ENCODE measurements around the gene GUCA2B.
A peak's percentile ranks its signal among the peaks of the same experiment; 100 is the strongest.

GUCA2B gene

DNA sequence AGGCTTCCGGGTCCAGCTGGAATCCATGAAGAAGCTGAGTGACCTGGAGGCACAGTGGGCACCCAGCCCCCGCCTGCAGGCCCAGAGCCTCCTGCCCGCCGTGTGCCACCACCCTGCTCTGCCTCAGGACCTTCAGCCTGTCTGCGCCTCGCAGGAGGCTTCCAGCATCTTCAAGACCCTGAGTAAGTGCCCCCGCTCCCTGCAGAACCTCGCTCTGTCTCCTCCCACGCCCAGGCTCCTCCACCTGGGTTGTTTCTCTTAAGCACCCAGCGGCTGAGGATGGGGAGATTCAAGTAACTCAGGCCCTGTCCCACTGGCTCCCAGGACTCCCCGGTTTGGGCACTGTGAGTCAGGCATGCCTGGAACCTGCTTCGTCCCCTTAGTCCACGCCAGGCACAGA lies 1.5 kb downstream of the GUCA2B start:
- H2AFZ ChIP-seq (ENCODE audit: low read length) = no peak overlapping the region
- H3K4me2 ChIP-seq (ENCODE audit: insufficient read depth, low read length, poor library complexity, severe bottlenecking) = no peak overlapping the region
- H3K4ac ChIP-seq (ENCODE audit: low read length) = no peak overlapping the region
- peaks cover 0 to 9% (median 0%) of the 10 kb centered on the region in 3 experiments for H3K27me3 ChIP-seq (ENCODE audit: control insufficient read depth in 3 of 3, insufficient read depth in 3 of 3, low read depth in 1 of 3, low read length in 3 of 3)
- peak overlapping the region; percentile 69 for H3K18ac ChIP-seq (ENCODE audit: low read length)
- H3K36me3 ChIP-seq (replicated peaks in 1 of 2; ENCODE audit: control insufficient read depth in 2 of 2, insufficient read depth in 2 of 2, low read length in 2 of 2) = no peaks in the 10 kb centered on the region
- no peak overlapping the region for H3K4me3 ChIP-seq (ENCODE audit: low read length in 2 of 2)
- H3K14ac ChIP-seq (ENCODE audit: low read length) = no peak overlapping the region
- H3K79me1 ChIP-seq (ENCODE audit: low read depth, low read length) = peaks cover 2% of the 10 kb centered on the region
- peak overlapping the region; percentile 6 for H3K23ac ChIP-seq (ENCODE audit: low read depth, low read length, poor library complexity)
- H3K4me1 ChIP-seq (ENCODE audit: control insufficient read depth in 2 of 2, insufficient read depth in 1 of 2, low read depth in 1 of 2, low read length in 2 of 2) = no peaks in the 10 kb centered on the region
- H3K27ac ChIP-seq (replicated peaks; ENCODE audit: low read length) = no peak overlapping the region
- H3K9ac ChIP-seq (ENCODE audit: low read depth, low read length, poor library complexity) = peak overlapping the region; percentile 10
- no peak overlapping the region for H2BK15ac ChIP-seq (ENCODE audit: low read length)
- H3K9me3 ChIP-seq (replicated peaks in 1 of 2; ENCODE audit: control insufficient read depth in 2 of 2, insufficient read depth in 1 of 2, low read depth in 1 of 2, low read length in 2 of 2) = peaks cover 0 to 2% of the 10 kb centered on the region in 2 donors
- DNase-seq (ENCODE audit: low spot score) = no peak
- H2AK5ac ChIP-seq (ENCODE audit: low read depth, low read length) = peak overlapping the region; percentile 77
- H2BK12ac ChIP-seq (ENCODE audit: low read length) = no peak overlapping the region
- no peak overlapping the region for H4K8ac ChIP-seq (ENCODE audit: low read depth, low read length)
- no peak overlapping the region for H2BK5ac ChIP-seq (ENCODE audit: low read length)
- WGBS, 2 donors (ENCODE audit: extremely low coverage in 2 of 2, insufficient read length in 2 of 2, insufficient replicate concordance in 1 of 2) = no CpG with 5 or more reads among the region's 13 CpGs
- no peak overlapping the region for H4K91ac ChIP-seq (ENCODE audit: low read depth, low read length, poor library complexity)
- no peak overlapping the region for H2BK120ac ChIP-seq (ENCODE audit: low read depth, low read length)

DNA sequence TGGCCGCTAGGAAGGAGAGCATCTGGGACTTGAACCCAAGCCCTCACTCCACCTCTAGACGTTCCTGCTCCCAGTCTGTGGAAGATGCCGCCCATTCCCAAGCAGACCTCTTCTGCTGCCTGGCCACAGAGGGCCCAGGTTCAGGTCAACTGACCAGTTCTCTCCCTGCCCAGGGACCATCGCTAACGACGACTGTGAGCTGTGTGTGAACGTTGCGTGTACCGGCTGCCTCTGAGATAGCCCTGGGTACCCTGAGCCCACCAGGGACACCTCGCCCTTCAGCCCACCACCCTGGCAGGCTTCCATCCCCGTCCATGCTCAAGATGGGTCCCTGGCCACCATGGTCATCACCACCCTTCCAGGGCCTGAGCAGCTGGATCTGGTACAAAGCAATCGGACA lies 2.2 kb downstream of the GUCA2B start:
- Histone ChIP-seq H2AFZ (ENCODE audit: low read length) (no peak overlapping the region), H3K18ac (ENCODE audit: low read length) (peak overlapping the region; percentile 22), H3K27ac (replicated peaks; ENCODE audit: low read length) (no peak overlapping the region), H3K9ac (ENCODE audit: low read depth, low read length, poor library complexity) (no peak overlapping the region), H3K4me2 (ENCODE audit: insufficient read depth, low read length, poor library complexity, severe bottlenecking) (no peak overlapping the region), H3K4me1 (ENCODE audit: control insufficient read depth in 2 of 2, insufficient read depth in 1 of 2, low read depth in 1 of 2, low read length in 2 of 2) (no peaks in the 10 kb centered on the region), H4K91ac (ENCODE audit: low read depth, low read length, poor library complexity) (no peak overlapping the region), H3K79me1 (ENCODE audit: low read depth, low read length) (peaks cover 2% of the 10 kb centered on the region), H3K27me3 (ENCODE audit: control insufficient read depth in 3 of 3, insufficient read depth in 3 of 3, low read depth in 1 of 3, low read length in 3 of 3) (peaks cover 0 to 9% (median 0%) of the 10 kb centered on the region in 3 experiments), H2BK5ac (ENCODE audit: low read length) (no peak overlapping the region), H3K9me3 (replicated peaks in 1 of 2; ENCODE audit: control insufficient read depth in 2 of 2, insufficient read depth in 1 of 2, low read depth in 1 of 2, low read length in 2 of 2) (peaks cover 0 to 2% of the 10 kb centered on the region in 2 donors), H2BK15ac (ENCODE audit: low read length) (no peak overlapping the region), H4K8ac (ENCODE audit: low read depth, low read length) (no peak overlapping the region), H2AK5ac (ENCODE audit: low read depth, low read length) (no peak overlapping the region), H3K23ac (ENCODE audit: low read depth, low read length, poor library complexity) (no peak overlapping the region), H3K36me3 (replicated peaks in 1 of 2; ENCODE audit: control insufficient read depth in 2 of 2, insufficient read depth in 2 of 2, low read length in 2 of 2) (no peaks in the 10 kb centered on the region), H3K4me3 (ENCODE audit: low read length in 2 of 2) (no peak overlapping the region), H3K14ac (ENCODE audit: low read length) (peak overlapping the region; percentile 49), H2BK12ac (ENCODE audit: low read length) (no peak overlapping the region), H3K4ac (ENCODE audit: low read length) (no peak overlapping the region), H2BK120ac (ENCODE audit: low read depth, low read length) (no peak overlapping the region)
- DNase-seq (ENCODE audit: low spot score) = no peak
- WGBS, 2 donors (ENCODE audit: extremely low coverage in 2 of 2, insufficient read length in 2 of 2, insufficient replicate concordance in 1 of 2) = no CpG with 5 or more reads among the region's 12 CpGs

GRCh38 chr1:42157667-42158066 lies 4.5 kb downstream of the GUCA2B start:
- peaks cover 0 to 5% (median 0%) of the 10 kb centered on the region in 3 experiments for H3K27me3 ChIP-seq (ENCODE audit: control insufficient read depth in 3 of 3, insufficient read depth in 3 of 3, low read depth in 1 of 3, low read length in 3 of 3)
- peak overlapping the region; percentile 52 for H3K18ac ChIP-seq (ENCODE audit: low read length)
- peak overlapping the region; percentile 90 for H2BK15ac ChIP-seq (ENCODE audit: low read length)
- H2BK120ac ChIP-seq (ENCODE audit: low read depth, low read length) = peak overlapping the region; percentile 62
- H3K23ac ChIP-seq (ENCODE audit: low read depth, low read length, poor library complexity) = peak overlapping the region; percentile 75
- no peak overlapping the region for H3K27ac ChIP-seq (replicated peaks; ENCODE audit: low read length)
- no peak for DNase-seq (ENCODE audit: low spot score)
- no peak overlapping the region for H4K91ac ChIP-seq (ENCODE audit: low read depth, low read length, poor library complexity)
- no peaks in the 10 kb centered on the region for H3K36me3 ChIP-seq (replicated peaks in 1 of 2; ENCODE audit: control insufficient read depth in 2 of 2, insufficient read depth in 2 of 2, low read length in 2 of 2)
- H3K9me3 ChIP-seq (replicated peaks in 1 of 2; ENCODE audit: control insufficient read depth in 2 of 2, insufficient read depth in 1 of 2, low read depth in 1 of 2, low read length in 2 of 2) = peaks cover 0 to 4% of the 10 kb centered on the region in 2 donors
- H3K4me1 ChIP-seq (ENCODE audit: control insufficient read depth in 2 of 2, insufficient read depth in 1 of 2, low read depth in 1 of 2, low read length in 2 of 2) = no peaks in the 10 kb centered on the region
- H3K9ac ChIP-seq (ENCODE audit: low read depth, low read length, poor library complexity) = no peak overlapping the region
- H3K14ac ChIP-seq (ENCODE audit: low read length) = peak overlapping the region; percentile 43
- peaks cover 2% of the 10 kb centered on the region for H3K79me1 ChIP-seq (ENCODE audit: low read depth, low read length)
- peak overlapping the region; percentile 93 for H4K8ac ChIP-seq (ENCODE audit: low read depth, low read length)
- H3K4me3 ChIP-seq (ENCODE audit: low read length in 2 of 2) = no peak overlapping the region
- H2AFZ ChIP-seq (ENCODE audit: low read length) = no peak overlapping the region
- H2BK5ac ChIP-seq (ENCODE audit: low read length) = no peak overlapping the region
- H2AK5ac ChIP-seq (ENCODE audit: low read depth, low read length) = peak overlapping the region; percentile 73
- no CpG with 5 or more reads among the region's 7 CpGs for WGBS, 2 donors (ENCODE audit: extremely low coverage in 2 of 2, insufficient read length in 2 of 2, insufficient replicate concordance in 1 of 2)
- no peak overlapping the region for H3K4me2 ChIP-seq (ENCODE audit: insufficient read depth, low read length, poor library complexity, severe bottlenecking)
- H3K4ac ChIP-seq (ENCODE audit: low read length) = no peak overlapping the region
- H2BK12ac ChIP-seq (ENCODE audit: low read length) = no peak overlapping the region

DNA sequence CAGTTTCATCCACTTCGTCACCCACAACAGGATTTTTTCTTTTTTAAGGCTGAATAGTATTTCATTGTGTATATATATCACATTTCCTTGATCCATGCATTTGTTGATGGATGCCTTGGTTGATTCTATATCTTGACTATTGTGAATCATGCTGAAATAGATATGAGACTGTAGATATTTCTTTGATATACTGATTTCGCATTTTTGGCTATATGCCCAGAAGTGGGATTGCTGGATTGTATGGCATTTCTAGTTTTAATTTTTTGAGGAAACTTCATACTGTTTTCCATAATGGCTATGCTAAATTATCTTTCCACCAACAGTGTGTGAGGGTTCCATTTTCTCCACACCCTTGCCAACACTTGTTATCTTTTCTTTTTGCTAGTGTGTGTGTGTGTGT lies 5.0 kb downstream of the GUCA2B start:
- WGBS, 2 donors (ENCODE audit: extremely low coverage in 2 of 2, insufficient read length in 2 of 2, insufficient replicate concordance in 1 of 2) = no CpG with 5 or more reads among the region's 2 CpGs
- Histone ChIP-seq H3K14ac (ENCODE audit: low read length) (no peak overlapping the region), H3K4me1 (ENCODE audit: control insufficient read depth in 2 of 2, insufficient read depth in 1 of 2, low read depth in 1 of 2, low read length in 2 of 2) (no peaks in the 10 kb centered on the region), H3K4me2 (ENCODE audit: insufficient read depth, low read length, poor library complexity, severe bottlenecking) (no peak overlapping the region), H3K4me3 (ENCODE audit: low read length in 2 of 2) (no peak overlapping the region), H3K79me1 (ENCODE audit: low read depth, low read length) (peaks cover 2% of the 10 kb centered on the region), H3K18ac (ENCODE audit: low read length) (no peak overlapping the region), H3K4ac (ENCODE audit: low read length) (no peak overlapping the region), H3K27me3 (ENCODE audit: control insufficient read depth in 3 of 3, insufficient read depth in 3 of 3, low read depth in 1 of 3, low read length in 3 of 3) (peaks cover 0 to 5% (median 0%) of the 10 kb centered on the region in 3 experiments), H2AK5ac (ENCODE audit: low read depth, low read length) (no peak overlapping the region), H2BK5ac (ENCODE audit: low read length) (no peak overlapping the region), H3K9me3 (replicated peaks in 1 of 2; ENCODE audit: control insufficient read depth in 2 of 2, insufficient read depth in 1 of 2, low read depth in 1 of 2, low read length in 2 of 2) (peaks cover 0 to 4% of the 10 kb centered on the region in 2 donors), H4K8ac (ENCODE audit: low read depth, low read length) (no peak overlapping the region), H2BK15ac (ENCODE audit: low read length) (no peak overlapping the region), H3K27ac (replicated peaks; ENCODE audit: low read length) (no peak overlapping the region), H2BK120ac (ENCODE audit: low read depth, low read length) (no peak overlapping the region), H3K36me3 (replicated peaks in 1 of 2; ENCODE audit: control insufficient read depth in 2 of 2, insufficient read depth in 2 of 2, low read length in 2 of 2) (no peaks in the 10 kb centered on the region), H2AFZ (ENCODE audit: low read length) (no peak overlapping the region), H3K23ac (ENCODE audit: low read depth, low read length, poor library complexity) (no peak overlapping the region), H4K91ac (ENCODE audit: low read depth, low read length, poor library complexity) (no peak overlapping the region), H3K9ac (ENCODE audit: low read depth, low read length, poor library complexity) (no peak overlapping the region), H2BK12ac (ENCODE audit: low read length) (no peak overlapping the region)
- DNase-seq (ENCODE audit: low spot score) = no peak

All from neuronal stem cell (in vitro differentiated cells).